ENCODE results near the gene SLC25A10. TPM values are rescaled to one million over a fixed set of nuclear protein-coding genes. Genes with fewer than 3 reads are reported as not detected.

Gene SLC25A10
- total RNA-seq, 1 experiment from 2014 or later = 117 TPM

GRCh38 chr17:81719410-81720266 lies 7.6 kb downstream of the SLC25A10 start:
- Histone ChIP-seq H4K20me1 (ENCODE audit: low read length) (no peaks in the 10 kb centered on the region), H3K9me3 (ENCODE audit: low read length) (no peaks in the 10 kb centered on the region), H2AFZ (ENCODE audit: low read length) (no peak overlapping the region), H3K4me2 (ENCODE audit: low read length) (no peak overlapping the region), H3K27me3 (ENCODE audit: low read length) (no peaks in the 10 kb centered on the region), H3F3A (ENCODE audit: low read length, unreplicated experiment) (no peaks in the 10 kb centered on the region), H3K9me2 (replicated peaks; ENCODE audit: low read length) (no peaks in the 10 kb centered on the region), H3K36me3 (ENCODE audit: low read depth, low read length) (peaks cover 6% of the 10 kb centered on the region; the same call in 1 of the 2 replicates), H3K9ac (ENCODE audit: low read length) (no peak overlapping the region), H3K4me3 (ENCODE audit: low read length) (no peak overlapping the region), H3K27ac (ENCODE audit: low read length) (no peak overlapping the region), H3K79me2 (ENCODE audit: low read length) (peaks cover 9% of the 10 kb centered on the region), H3K4me1 (ENCODE audit: insufficient read depth, low read length) (peaks cover 31% of the 10 kb centered on the region)
- DNase-seq = no peak
- TF ChIP-seq EZH2 (IDR thresholded peaks at IDR 0.05; ENCODE audit: low read length, unreplicated experiment) = no peak
- no peak for TF ChIP-seq EZH2phosphoT487 (IDR thresholded peaks at IDR 0.05; ENCODE audit: borderline replicate concordance, low read length)
- no peak for TF ChIP-seq CTCF (conservative IDR thresholded peaks at IDR 0.05; ENCODE audit: low read depth, low read length)
- intact Hi-C loops (cut with micrococcal nuclease) = no loop called here
- BruUV-seq (replicated peaks) = no TSS peak
- POLR2A ChIA-PET (ENCODE audit: unreplicated experiment) = no interaction called here
- no peak for ATAC-seq
- CTCF ChIA-PET = no interaction called here

- no peaks in the 10 kb centered on the region for H3K9me3 ChIP-seq (ENCODE audit: low read length)
- H3K4me3 ChIP-seq (ENCODE audit: low read length) = no peak overlapping the region
- no peaks in the 10 kb centered on the region for H3F3A ChIP-seq (ENCODE audit: low read length, unreplicated experiment)
- no peak for ATAC-seq
- H3K9me2 ChIP-seq (replicated peaks; ENCODE audit: low read length) = no peaks in the 10 kb centered on the region
- BruUV-seq (replicated peaks) = no TSS peak
- no peaks in the 10 kb centered on the region for H4K20me1 ChIP-seq (ENCODE audit: low read length)
- peaks cover 31% of the 10 kb centered on the region for H3K4me1 ChIP-seq (ENCODE audit: insufficient read depth, low read length)
- intact Hi-C loops (cut with micrococcal nuclease) = no loop called here
- DNase-seq = no peak
- H3K27ac ChIP-seq (ENCODE audit: low read length) = no peak overlapping the region
- POLR2A ChIA-PET (ENCODE audit: unreplicated experiment) = no interaction called here
- no peak for TF ChIP-seq CTCF (conservative IDR thresholded peaks at IDR 0.05; ENCODE audit: low read depth, low read length)
- no peak for TF ChIP-seq EZH2phosphoT487 (IDR thresholded peaks at IDR 0.05; ENCODE audit: borderline replicate concordance, low read length)
- no peak for TF ChIP-seq EZH2 (IDR thresholded peaks at IDR 0.05; ENCODE audit: low read length, unreplicated experiment)
- 0 out of 2 replicates have a peak, but pooled peaks cover under 1% of the 10 kb centered on the region for H3K79me2 ChIP-seq (ENCODE audit: low read length)
- H3K36me3 ChIP-seq (ENCODE audit: low read depth, low read length) = no peaks in the 10 kb centered on the region; the same call in 1 of the 2 replicates
- H2AFZ ChIP-seq (ENCODE audit: low read length) = no peak overlapping the region
- no peak overlapping the region for H3K9ac ChIP-seq (ENCODE audit: low read length)
- CTCF ChIA-PET = no interaction called here
- no peaks in the 10 kb centered on the region for H3K27me3 ChIP-seq (ENCODE audit: low read length)
- H3K4me2 ChIP-seq (ENCODE audit: low read length) = no peak overlapping the region
Measured at GRCh38 chr17:81720267-81721071, 8.4 kb downstream of the SLC25A10 start.

Measured in PC-3 (cell line).